ENCODE data around the gene XRCC3. TPM values are rescaled to one million over a fixed set of nuclear protein-coding genes. Genes with fewer than 3 reads are reported as not detected.

The XRCC3 gene
- total and polyA plus RNA-seq, 2 donors (not counting 3 experiments of a cell fraction or from before 2014, with no cell fraction given) = 13.6 to 27.2 TPM

DNA sequence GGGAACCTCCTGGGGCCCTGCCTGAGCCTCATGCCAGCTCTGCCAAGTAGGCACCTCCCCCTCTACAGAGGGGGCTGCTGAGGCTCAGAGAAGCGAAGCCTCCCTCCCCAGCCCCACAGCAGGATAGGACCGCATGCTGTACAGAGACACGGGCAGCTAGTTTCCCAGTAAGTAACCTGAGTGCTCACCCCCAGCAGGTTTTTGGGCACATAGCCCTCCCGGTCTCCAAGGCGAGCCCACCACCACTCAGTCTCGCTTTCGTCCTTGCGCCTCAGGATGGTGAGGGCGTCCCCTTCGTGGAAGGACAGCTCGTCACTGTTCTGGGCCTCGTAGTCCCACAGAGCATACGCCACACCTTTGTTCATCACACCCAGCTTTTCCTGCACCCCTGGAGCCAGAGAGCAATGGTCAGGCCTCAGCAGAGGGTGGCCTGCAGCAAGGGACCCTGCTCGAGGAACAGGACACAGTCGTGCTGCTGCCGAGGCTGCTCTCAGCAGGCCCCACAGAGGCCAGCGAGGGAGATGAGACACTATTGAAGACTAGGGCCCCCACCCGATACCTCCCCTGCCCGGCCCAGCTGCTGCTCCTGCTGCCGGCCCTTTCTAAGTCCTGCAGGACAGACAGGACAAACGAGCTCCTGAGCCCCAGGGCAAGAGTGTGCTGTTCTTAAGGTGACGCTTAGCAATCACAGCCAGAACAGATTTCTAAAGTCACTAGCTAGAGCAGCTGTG, 20.7 kb upstream of the XRCC3 start:
- dilution Hi-C loops (cut with MboI; ENCODE audit: extremely low pct_ligation_motif_present, low sequenced_read_pairs) (no loop called here), intact Hi-C loops (cut with micrococcal nuclease) (no loop called here)
- H3K27ac ChIP-seq (ENCODE audit: insufficient read depth, low read depth, low read length) = no peak overlapping the region
- POLR2A ChIA-PET = no interaction called here
- no peak for FAIRE-seq
- TF ChIP-seq EZH2 (IDR thresholded peaks at IDR 0.05; ENCODE audit: borderline replicate concordance, low read depth, low read length, severe bottlenecking) (no peak), POLR2AphosphoS5 (IDR thresholded peaks at IDR 0.05; ENCODE audit: insufficient read depth, low read depth, low read length) (no peak), MYC (IDR thresholded peaks at IDR 0.05; ENCODE audit: low read depth, low read length) (no peak), JUN (IDR thresholded peaks at IDR 0.05; ENCODE audit: borderline replicate concordance, insufficient read depth, insufficient read length, low read depth) (no peak), POLR2A (IDR thresholded peaks at IDR 0.05; ENCODE audit: low read depth, low read length) (no peak), MAX (IDR thresholded peaks at IDR 0.05; ENCODE audit: insufficient read depth, insufficient read length) (no peak), GATA2 (IDR thresholded peaks at IDR 0.05; ENCODE audit: insufficient read depth, insufficient read length, low read depth, low read length) (no peak), FOS (IDR thresholded peaks at IDR 0.05; ENCODE audit: borderline replicate concordance, insufficient read depth, low read length) (no peak)
- TF ChIP-seq, protein P1, sequence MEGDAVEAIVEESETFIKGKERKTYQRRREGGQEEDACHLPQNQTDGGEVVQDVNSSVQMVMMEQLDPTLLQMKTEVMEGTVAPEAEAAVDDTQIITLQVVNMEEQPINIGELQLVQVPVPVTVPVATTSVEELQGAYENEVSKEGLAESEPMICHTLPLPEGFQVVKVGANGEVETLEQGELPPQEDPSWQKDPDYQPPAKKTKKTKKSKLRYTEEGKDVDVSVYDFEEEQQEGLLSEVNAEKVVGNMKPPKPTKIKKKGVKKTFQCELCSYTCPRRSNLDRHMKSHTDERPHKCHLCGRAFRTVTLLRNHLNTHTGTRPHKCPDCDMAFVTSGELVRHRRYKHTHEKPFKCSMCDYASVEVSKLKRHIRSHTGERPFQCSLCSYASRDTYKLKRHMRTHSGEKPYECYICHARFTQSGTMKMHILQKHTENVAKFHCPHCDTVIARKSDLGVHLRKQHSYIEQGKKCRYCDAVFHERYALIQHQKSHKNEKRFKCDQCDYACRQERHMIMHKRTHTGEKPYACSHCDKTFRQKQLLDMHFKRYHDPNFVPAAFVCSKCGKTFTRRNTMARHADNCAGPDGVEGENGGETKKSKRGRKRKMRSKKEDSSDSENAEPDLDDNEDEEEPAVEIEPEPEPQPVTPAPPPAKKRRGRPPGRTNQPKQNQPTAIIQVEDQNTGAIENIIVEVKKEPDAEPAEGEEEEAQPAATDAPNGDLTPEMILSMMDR (IDR thresholded peaks at IDR 0.05; ENCODE audit: extremely low read depth in 1 of 2, insufficient read depth in 1 of 2, low read depth in 1 of 2, low read length in 2 of 2) = no peak
- no peaks in the 10 kb centered on the region for H3K27me3 ChIP-seq (ENCODE audit: control insufficient read depth in 2 of 2, insufficient read depth in 2 of 2, low read length in 2 of 2)
- CTCF ChIA-PET = interaction anchor here (0.9 to 1.6 kb wide), 6 partner anchors 20 to 165 kb away, joined by 3 to 6 read pairs (median 4); partner anchors contain the start of genes XRCC3 and ZFYVE21
- no peak for DNase-seq (ENCODE audit: low read depth, low spot score)
- H3K36me3 ChIP-seq (ENCODE audit: control insufficient read depth in 2 of 2, extremely low read depth in 1 of 2, insufficient read depth in 2 of 2, low read length in 2 of 2) = peaks cover 0 to 42% of the 10 kb centered on the region in 2 experiments
- no TSS peak for BruUV-seq (replicated peaks)
- H3K4me1 ChIP-seq (ENCODE audit: control insufficient read depth, extremely low read depth, insufficient read depth, low read length) = peaks cover 3% of the 10 kb centered on the region
- no peak overlapping the region for H3K4me2 ChIP-seq (ENCODE audit: insufficient read depth, low read length)
- H3K9me1 ChIP-seq (replicated peaks; ENCODE audit: control insufficient read depth, extremely low read depth, insufficient read depth, low read length) = no peaks in the 10 kb centered on the region
- H3K4me3 ChIP-seq (replicated peaks in 1 of 3; ENCODE audit: insufficient read depth in 1 of 3, low read depth in 1 of 3, low read length in 3 of 3) = no peak overlapping the region
- H4K20me1 ChIP-seq (replicated peaks; ENCODE audit: control insufficient read depth, extremely low read depth, insufficient read depth, low read length) = no peaks in the 10 kb centered on the region
- no peaks in the 10 kb centered on the region for H3K9me3 ChIP-seq (replicated peaks; ENCODE audit: control insufficient read depth, insufficient read depth, low read length)
- no peak overlapping the region for H3K9ac ChIP-seq (replicated peaks; ENCODE audit: extremely low read depth, insufficient read depth, low read length)
- no peak overlapping the region for H2AFZ ChIP-seq (ENCODE audit: low read depth, low read length)
- no peaks in the 10 kb centered on the region for H3K79me2 ChIP-seq (ENCODE audit: control insufficient read depth, insufficient read depth, low read length)

All from endothelial cell of umbilical vein (primary cell).